WERI-Rb-1 (cell line): ENCODE measurements around the gene SERTAD4.

Source experiments
- DNase-seq: peaks from one replicate; pipeline ENCODE4 v3.0.0-alpha.2; 2020
- H3K27ac ChIP-seq: fragments of 250-450 bp; sonication (Bioruptor Pico); 2 replicates; pipeline ENCODE4 v1.5.1; 2020; ENCODE audit warnings: mild to moderate bottlenecking, moderate library complexity
- H3K27me3 ChIP-seq: fragments of 250-450 bp; sonication (Bioruptor Pico); 2 replicates; pipeline ENCODE4 v1.5.1; 2021; ENCODE audit warnings: mild to moderate bottlenecking, low read depth, moderate library complexity; ENCODE audit not compliant: insufficient read depth, severe bottlenecking
- H3K36me3 ChIP-seq: fragments of 250-450 bp; sonication (Bioruptor Pico); 2 replicates; pipeline ENCODE4 v1.5.1; 2020; ENCODE audit warnings: mild to moderate bottlenecking, moderate library complexity
- H3K4me3 ChIP-seq: 2 replicates; pipeline ENCODE4 v1.5.1; 2011; ENCODE audit warnings: low read depth, mild to moderate bottlenecking, control low read depth, low read length
- H3K9me3 ChIP-seq: fragments of 250-450 bp; sonication (Bioruptor Pico); 2 replicates; pipeline ENCODE4 v1.5.1; 2021; ENCODE audit warnings: mild to moderate bottlenecking, moderate library complexity; ENCODE audit not compliant: severe bottlenecking
- TF ChIP-seq, protein P1 (sequence below): IDR thresholded peaks from 2 replicates; pipeline ENCODE4 v1.5.1; 2011; ENCODE audit warnings: low read depth, mild to moderate bottlenecking, control low read depth, inconsistent platforms, low read length

Gene SERTAD4

GRCh38 chr1:210214573-210215409 is 17.8 kb upstream of the SERTAD4 start:
- H3K27ac ChIP-seq, result no peak overlapping the region
- TF ChIP-seq, protein P1, sequence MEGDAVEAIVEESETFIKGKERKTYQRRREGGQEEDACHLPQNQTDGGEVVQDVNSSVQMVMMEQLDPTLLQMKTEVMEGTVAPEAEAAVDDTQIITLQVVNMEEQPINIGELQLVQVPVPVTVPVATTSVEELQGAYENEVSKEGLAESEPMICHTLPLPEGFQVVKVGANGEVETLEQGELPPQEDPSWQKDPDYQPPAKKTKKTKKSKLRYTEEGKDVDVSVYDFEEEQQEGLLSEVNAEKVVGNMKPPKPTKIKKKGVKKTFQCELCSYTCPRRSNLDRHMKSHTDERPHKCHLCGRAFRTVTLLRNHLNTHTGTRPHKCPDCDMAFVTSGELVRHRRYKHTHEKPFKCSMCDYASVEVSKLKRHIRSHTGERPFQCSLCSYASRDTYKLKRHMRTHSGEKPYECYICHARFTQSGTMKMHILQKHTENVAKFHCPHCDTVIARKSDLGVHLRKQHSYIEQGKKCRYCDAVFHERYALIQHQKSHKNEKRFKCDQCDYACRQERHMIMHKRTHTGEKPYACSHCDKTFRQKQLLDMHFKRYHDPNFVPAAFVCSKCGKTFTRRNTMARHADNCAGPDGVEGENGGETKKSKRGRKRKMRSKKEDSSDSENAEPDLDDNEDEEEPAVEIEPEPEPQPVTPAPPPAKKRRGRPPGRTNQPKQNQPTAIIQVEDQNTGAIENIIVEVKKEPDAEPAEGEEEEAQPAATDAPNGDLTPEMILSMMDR, result no peak

DNA sequence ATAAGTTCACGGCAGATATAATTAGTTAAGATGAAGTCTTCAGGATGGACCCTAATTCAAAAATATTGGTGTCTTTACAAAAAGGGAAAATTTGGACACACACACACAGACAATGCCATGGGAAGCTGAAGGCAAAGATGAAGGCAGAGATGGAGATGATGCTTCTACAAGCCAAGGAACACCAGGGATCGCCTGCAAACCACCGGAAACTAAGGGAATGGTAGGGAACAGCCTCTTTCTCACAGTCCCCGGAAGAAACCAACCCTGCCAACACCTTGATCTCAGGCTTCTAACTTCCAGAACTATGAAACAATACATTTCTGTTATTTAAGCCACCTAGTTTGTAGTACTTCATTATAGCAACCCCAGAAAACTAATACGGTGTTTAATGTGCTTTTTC is 15.1 kb upstream of the SERTAD4 start:
- H3K27ac ChIP-seq, result no peak overlapping the region
- H3K4me3 ChIP-seq, result no peak overlapping the region
- no peaks in the 10 kb centered on the region for H3K36me3 ChIP-seq
- no peaks in the 10 kb centered on the region for H3K9me3 ChIP-seq
- TF ChIP-seq, protein P1, result no peak
- no peak for DNase-seq
- no peaks in the 10 kb centered on the region for H3K27me3 ChIP-seq

More at GRCh38 chr1:210214573-210215409, 17.8 kb upstream of the SERTAD4 start:
- Histone ChIP-seq H3K4me3 (no peak overlapping the region), H3K36me3 (no peaks in the 10 kb centered on the region), H3K27me3 (no peaks in the 10 kb centered on the region), H3K9me3 (no peaks in the 10 kb centered on the region)
- DNase-seq, result no peak

- H3K27ac ChIP-seq, result no peak overlapping the region
- no peaks in the 10 kb centered on the region for H3K36me3 ChIP-seq
- no peak for DNase-seq
- H3K9me3 ChIP-seq, result no peaks in the 10 kb centered on the region
- no peak overlapping the region for H3K4me3 ChIP-seq
- TF ChIP-seq, protein P1, result no peak
- no peaks in the 10 kb centered on the region for H3K27me3 ChIP-seq
Measured at GRCh38 chr1:210218047-210218446, 14.5 kb upstream of the SERTAD4 start.

DNA sequence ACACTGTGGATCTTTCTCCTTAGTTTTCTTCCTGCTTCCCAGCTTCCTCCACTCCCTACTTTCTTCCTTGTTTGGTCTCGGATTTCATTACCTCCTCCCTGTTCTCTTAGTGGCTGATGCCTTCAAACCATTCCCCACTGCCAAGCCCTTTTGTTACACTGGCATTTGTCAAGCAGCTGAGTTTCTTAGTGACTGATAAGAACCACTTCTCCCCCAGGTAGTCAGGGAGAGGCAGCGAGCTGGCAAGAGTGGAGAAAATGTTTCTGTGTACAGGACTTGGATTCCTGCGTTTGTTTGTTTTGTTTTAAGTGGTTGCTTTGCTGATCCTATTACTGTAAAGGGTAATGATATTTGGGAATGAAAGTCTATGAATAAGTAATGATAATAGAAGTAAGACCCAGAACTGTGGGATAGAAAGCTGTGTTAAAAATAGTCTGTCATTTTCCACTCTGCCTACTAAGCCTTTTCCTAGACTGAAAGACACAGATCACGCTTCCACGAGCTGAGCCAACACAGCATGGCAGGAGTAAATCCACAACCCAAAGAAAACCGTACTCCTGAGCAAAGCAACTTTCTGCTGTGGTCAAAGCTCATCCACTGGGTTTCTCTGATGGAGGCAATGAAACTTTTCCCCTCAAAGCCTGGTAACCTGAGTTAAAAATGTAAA is 10.1 kb upstream of the SERTAD4 start:
- H3K36me3 ChIP-seq, result no peaks in the 10 kb centered on the region
- no peak overlapping the region for H3K4me3 ChIP-seq
- TF ChIP-seq, protein P1, result no peak
- DNase-seq, result no peak
- no peak overlapping the region for H3K27ac ChIP-seq
- H3K27me3 ChIP-seq, result no peaks in the 10 kb centered on the region
- H3K9me3 ChIP-seq, result no peaks in the 10 kb centered on the region

- Histone ChIP-seq H3K4me3 (no peak overlapping the region), H3K27ac (no peak overlapping the region), H3K36me3 (no peaks in the 10 kb centered on the region), H3K27me3 (no peaks in the 10 kb centered on the region), H3K9me3 (no peaks in the 10 kb centered on the region)
- TF ChIP-seq, protein P1, result no peak
- no peak for DNase-seq
Measured at GRCh38 chr1:210223226-210223904, 9.2 kb upstream of the SERTAD4 start.
